OCI-LY1 (cell line): ENCODE measurements around the gene MX2.

Experiments used
- H2AFZ ChIP-seq: fragments of 200-600 bp; sonication (generic), shearing (Covaris generic); 2 replicates; pipeline ENCODE4 v1.6.0; 2014; ENCODE audit warnings: antibody characterized with exemption, mild to moderate bottlenecking, low read length
- H3F3A ChIP-seq: fragments of 200-600 bp; sonication (generic), shearing (Covaris generic); 2 replicates; pipeline ENCODE4 v1.6.0; 2014; ENCODE audit warnings: mild to moderate bottlenecking, antibody characterized with exemption, low read length, moderate library complexity; ENCODE audit not compliant: insufficient read depth
- H3K27ac ChIP-seq: fragments of 200-600 bp; sonication (generic); 2 replicates; pipeline ENCODE4 v1.5.1; 2014; ENCODE audit warnings: low read length, mixed run types, mild to moderate bottlenecking, low read depth; ENCODE audit not compliant: poor library complexity, severe bottlenecking
- H3K27me3 ChIP-seq: fragments of 200-600 bp; sonication (generic); 2 replicates; pipeline ENCODE4 v1.6.0; 2014; ENCODE audit warnings: antibody characterized with exemption, mild to moderate bottlenecking, low read length, moderate library complexity; ENCODE audit not compliant: insufficient read depth
- H3K36me3 ChIP-seq: fragments of 200-600 bp; sonication (generic); 2 replicates; pipeline ENCODE4 v1.6.1; 2014; ENCODE audit warnings: mild to moderate bottlenecking, antibody characterized with exemption, low read length, moderate library complexity, mixed read lengths; ENCODE audit not compliant: insufficient read depth
- H3K4me1 ChIP-seq: fragments of 200-600 bp; sonication (generic); 2 replicates; pipeline ENCODE4 v1.5.1; 2014; ENCODE audit warnings: mild to moderate bottlenecking, low read length, moderate library complexity; ENCODE audit not compliant: insufficient read depth, severe bottlenecking
- H3K4me2 ChIP-seq: fragments of 200-600 bp; sonication (generic), shearing (Covaris generic); 2 replicates; pipeline ENCODE4 v1.6.1; 2014; ENCODE audit warnings: low read length
- H3K4me3 ChIP-seq: fragments of 200-600 bp; sonication (generic); 2 replicates; pipeline ENCODE4 v1.5.1; 2014; ENCODE audit warnings: low read length, low read depth, mild to moderate bottlenecking, mixed read lengths; ENCODE audit not compliant: poor library complexity, severe bottlenecking
- H3K79me2 ChIP-seq: fragments of 200-600 bp; shearing (Covaris generic); 2 replicates; pipeline ENCODE4 v1.6.1; 2016; ENCODE audit warnings: mixed run types, low read length, mixed read lengths; ENCODE audit not compliant: insufficient read depth
- H3K9ac ChIP-seq: fragments of 200-600 bp; sonication (generic), shearing (Covaris generic); 2 replicates; pipeline ENCODE4 v1.6.1; 2014; ENCODE audit warnings: mild to moderate bottlenecking, low read length, mixed read lengths
- H3K9me2 ChIP-seq: fragments of 200-600 bp; sonication (generic), shearing (Covaris generic); 2 replicates; pipeline ENCODE4 v1.6.1; 2014; ENCODE audit warnings: low read depth, mild to moderate bottlenecking, low read length, mixed read lengths
- H3K9me3 ChIP-seq: fragments of 200-600 bp; shearing (Covaris generic); 2 replicates; pipeline ENCODE4 v1.6.1; 2014; ENCODE audit warnings: low read length, mixed read lengths
- H4K20me1 ChIP-seq: fragments of 200-600 bp; sonication (generic), shearing (Covaris generic); 2 replicates; pipeline ENCODE4 v1.6.0; 2016; ENCODE audit warnings: mild to moderate bottlenecking, low read length; ENCODE audit not compliant: insufficient read depth
- EZH2 ChIP-seq: fragments of 200-600 bp; sonication (generic), shearing (Covaris generic); IDR thresholded peaks from 2 replicates; pipeline ENCODE4 v1.8.0; 2017; ENCODE audit warnings: borderline replicate concordance, mixed run types, mild to moderate bottlenecking, antibody characterized with exemption, low read length, moderate library complexity, mixed read lengths
- TF ChIP-seq, protein P1 (sequence below): fragments of 200-600 bp; sonication (generic), shearing (Covaris generic); IDR thresholded peaks from 2 replicates; pipeline ENCODE4 v1.5.1; 2017; ENCODE audit warnings: mild to moderate bottlenecking, antibody characterized with exemption, low read length, moderate library complexity, mixed read lengths

MX2 gene

DNA sequence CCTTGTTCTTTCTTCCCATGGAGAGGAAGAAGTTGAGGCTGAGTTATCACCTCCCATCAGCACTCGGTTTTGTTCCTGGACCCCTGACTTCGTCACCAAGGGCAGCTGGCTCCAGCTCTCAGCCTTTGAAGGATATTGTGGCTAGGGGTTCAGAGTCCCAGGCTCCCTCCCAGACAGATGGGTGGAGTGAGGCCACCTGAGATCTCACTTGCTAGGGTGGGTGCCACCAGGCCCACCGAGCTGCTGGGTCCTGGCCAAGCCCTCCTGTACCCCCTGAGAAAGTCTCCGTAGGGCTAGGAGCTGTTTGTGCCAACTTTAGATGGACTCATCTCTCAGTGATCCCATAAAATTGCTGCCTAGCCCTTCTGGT lies 6.9 kb downstream of the MX2 start:
- H3K36me3 ChIP-seq = peaks cover 10% of the 10 kb centered on the region; the same call in 1 of the 2 replicates
- peaks cover 31% of the 10 kb centered on the region for H3K79me2 ChIP-seq
- H3K9me2 ChIP-seq = no peaks in the 10 kb centered on the region
- H3F3A ChIP-seq = no peaks in the 10 kb centered on the region
- TF ChIP-seq EZH2 = no peak
- TF ChIP-seq, protein P1, sequence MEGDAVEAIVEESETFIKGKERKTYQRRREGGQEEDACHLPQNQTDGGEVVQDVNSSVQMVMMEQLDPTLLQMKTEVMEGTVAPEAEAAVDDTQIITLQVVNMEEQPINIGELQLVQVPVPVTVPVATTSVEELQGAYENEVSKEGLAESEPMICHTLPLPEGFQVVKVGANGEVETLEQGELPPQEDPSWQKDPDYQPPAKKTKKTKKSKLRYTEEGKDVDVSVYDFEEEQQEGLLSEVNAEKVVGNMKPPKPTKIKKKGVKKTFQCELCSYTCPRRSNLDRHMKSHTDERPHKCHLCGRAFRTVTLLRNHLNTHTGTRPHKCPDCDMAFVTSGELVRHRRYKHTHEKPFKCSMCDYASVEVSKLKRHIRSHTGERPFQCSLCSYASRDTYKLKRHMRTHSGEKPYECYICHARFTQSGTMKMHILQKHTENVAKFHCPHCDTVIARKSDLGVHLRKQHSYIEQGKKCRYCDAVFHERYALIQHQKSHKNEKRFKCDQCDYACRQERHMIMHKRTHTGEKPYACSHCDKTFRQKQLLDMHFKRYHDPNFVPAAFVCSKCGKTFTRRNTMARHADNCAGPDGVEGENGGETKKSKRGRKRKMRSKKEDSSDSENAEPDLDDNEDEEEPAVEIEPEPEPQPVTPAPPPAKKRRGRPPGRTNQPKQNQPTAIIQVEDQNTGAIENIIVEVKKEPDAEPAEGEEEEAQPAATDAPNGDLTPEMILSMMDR = no peak
- H3K4me3 ChIP-seq = peak overlapping the region; percentile 81
- peak overlapping the region; percentile 87 for H3K4me2 ChIP-seq
- H2AFZ ChIP-seq = no peak overlapping the region
- no peaks in the 10 kb centered on the region for H3K27me3 ChIP-seq
- peak overlapping the region; percentile 87 for H3K9ac ChIP-seq
- peak overlapping the region; percentile 97 for H3K27ac ChIP-seq
- H3K9me3 ChIP-seq = no peaks in the 10 kb centered on the region
- H3K4me1 ChIP-seq = peaks cover 52% of the 10 kb centered on the region
- H4K20me1 ChIP-seq = no peaks in the 10 kb centered on the region

DNA sequence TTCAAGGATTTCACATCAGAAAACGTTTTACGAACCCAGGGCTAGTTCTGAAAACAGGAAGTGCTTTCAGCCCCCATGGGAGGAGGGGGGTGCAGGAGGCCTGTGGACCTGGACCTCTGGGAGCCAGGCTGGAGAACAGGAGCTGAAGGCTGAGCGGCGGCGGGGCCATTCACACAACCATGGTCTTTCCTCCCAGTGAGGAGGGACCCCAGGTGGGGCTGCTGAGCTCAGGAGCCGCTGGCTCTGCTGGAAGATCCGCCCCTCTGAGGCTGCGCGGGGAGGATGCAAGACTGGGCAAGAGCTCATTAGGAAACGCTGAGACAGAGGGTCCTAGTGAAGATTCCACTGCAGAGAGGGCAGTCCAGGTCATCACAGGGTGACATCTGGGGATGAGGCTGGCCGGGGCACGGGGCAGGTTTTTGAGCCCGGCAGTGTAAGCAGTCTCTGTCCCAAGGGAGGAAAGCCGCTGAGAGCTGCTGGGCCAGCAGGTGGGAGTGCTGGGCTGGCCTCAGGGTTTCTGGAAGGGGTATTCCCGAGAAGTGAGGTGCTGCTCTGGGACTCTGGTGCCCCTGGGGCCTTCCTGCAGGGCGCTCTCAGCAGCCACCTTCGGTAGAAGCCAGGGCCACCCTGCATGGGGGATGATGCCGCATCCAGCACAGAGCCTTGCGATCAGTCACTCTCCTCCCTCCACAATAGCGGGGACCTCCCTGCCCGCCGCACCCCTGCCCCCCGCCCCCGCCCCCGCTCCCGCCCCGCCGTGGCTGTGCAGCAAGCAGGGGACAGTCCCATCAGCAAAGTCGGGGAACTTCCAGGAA lies 7.5 kb downstream of the MX2 start:
- TF ChIP-seq, protein P1 = peak; percentile 19; the same call in 1 of the 2 replicates
- no peak for TF ChIP-seq EZH2
- H2AFZ ChIP-seq = no peak overlapping the region
- H3K4me1 ChIP-seq = peaks cover 56% of the 10 kb centered on the region
- no peaks in the 10 kb centered on the region for H4K20me1 ChIP-seq
- no peaks in the 10 kb centered on the region for H3F3A ChIP-seq
- peaks cover 31% of the 10 kb centered on the region for H3K79me2 ChIP-seq
- peak overlapping the region; percentile 81 for H3K4me3 ChIP-seq
- H3K9me2 ChIP-seq = no peaks in the 10 kb centered on the region
- H3K27ac ChIP-seq = peak overlapping the region; percentile 97
- no peaks in the 10 kb centered on the region for H3K9me3 ChIP-seq
- H3K36me3 ChIP-seq = peaks cover 16% of the 10 kb centered on the region; the same call in 1 of the 2 replicates
- no peaks in the 10 kb centered on the region for H3K27me3 ChIP-seq
- peak overlapping the region; percentile 87 for H3K9ac ChIP-seq
- H3K4me2 ChIP-seq = peak overlapping the region; percentile 87

DNA sequence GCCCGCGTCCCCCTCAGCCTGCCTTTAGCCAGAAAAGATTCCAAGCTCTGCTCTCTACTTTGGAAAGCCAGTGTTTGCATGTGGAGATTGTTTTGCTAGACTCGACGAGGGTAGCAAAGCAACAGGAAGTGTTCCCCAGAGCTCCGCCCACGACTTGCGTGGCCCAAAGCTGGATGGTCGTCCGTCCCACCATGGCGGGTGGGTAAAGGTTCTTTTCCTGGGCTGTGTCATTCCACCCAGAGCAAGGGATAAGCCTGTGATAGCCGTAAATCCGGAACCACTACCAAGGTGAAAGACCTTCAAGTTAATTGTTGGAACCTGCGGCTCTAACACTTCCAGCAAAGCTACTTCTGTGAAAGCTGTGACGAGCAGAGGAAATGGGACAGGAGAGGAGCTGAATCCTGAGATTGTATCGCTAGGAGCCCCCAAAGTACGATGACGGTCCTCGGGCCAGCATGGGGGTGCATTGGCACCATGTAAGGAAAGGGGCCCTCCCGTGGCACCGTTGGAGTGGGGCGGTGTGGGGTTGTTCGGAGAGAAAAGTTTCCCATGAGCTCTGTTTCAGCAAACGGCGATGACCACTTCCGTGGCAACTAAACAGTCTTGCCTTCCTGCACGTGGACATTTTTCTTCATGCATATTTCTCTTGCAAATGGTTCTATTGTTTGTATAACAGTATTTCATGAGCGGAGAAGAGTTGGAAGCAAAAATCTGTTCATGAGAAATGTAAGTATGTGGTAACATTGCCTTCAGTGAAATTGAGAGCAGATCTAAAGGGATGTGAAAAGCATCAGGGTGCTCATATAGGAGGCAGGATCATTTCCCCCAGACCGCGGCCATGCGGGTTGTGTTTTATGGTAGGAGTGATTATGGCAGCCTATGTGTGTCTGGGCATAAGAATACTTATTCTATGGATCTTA lies 8.4 kb downstream of the MX2 start:
- H3K27me3 ChIP-seq = no peaks in the 10 kb centered on the region
- H3K79me2 ChIP-seq = peaks cover 31% of the 10 kb centered on the region
- peak overlapping the region; percentile 97 for H3K27ac ChIP-seq
- no peaks in the 10 kb centered on the region for H3F3A ChIP-seq
- H3K4me3 ChIP-seq = peak overlapping the region; percentile 81
- H4K20me1 ChIP-seq = no peaks in the 10 kb centered on the region
- 0 out of 2 replicates have a peak overlapping the region, but pooled peaks have one; percentile 48 for H2AFZ ChIP-seq
- TF ChIP-seq EZH2 = no peak
- TF ChIP-seq, protein P1 = no peak
- H3K4me2 ChIP-seq = peak overlapping the region; percentile 87
- no peaks in the 10 kb centered on the region for H3K9me3 ChIP-seq
- H3K36me3 ChIP-seq = peaks cover 25% of the 10 kb centered on the region; the same call in 1 of the 2 replicates
- no peaks in the 10 kb centered on the region for H3K9me2 ChIP-seq
- peaks cover 61% of the 10 kb centered on the region for H3K4me1 ChIP-seq
- peak overlapping the region; percentile 87 for H3K9ac ChIP-seq
